Stomach smooth muscle (tissue), 2 donors: Measurements from ENCODE around the gene PLEKHO1.
"Not testable (repeated sequence)": the region's sequence is repeated elsewhere in the genome, so short reads cannot be mapped to it uniquely, and the experiment has no call there.

Source experiments
- H3K27ac ChIP-seq: one replicate; pipeline ENCODE4 v1.7.0; 2013; ENCODE audit warnings: mild to moderate bottlenecking, low read length, inconsistent platforms
- H3K27me3 ChIP-seq, 2 donors: one replicate each; pipeline ENCODE4 v1.7.0; 2013; ENCODE audit warnings: low read length in 2 of 2; ENCODE audit not compliant: insufficient read depth in 2 of 2, control insufficient read depth in 1 of 2
- H3K36me3 ChIP-seq, 2 donors: one replicate each; pipeline ENCODE4 v1.7.0; 2013; ENCODE audit warnings: low read length in 2 of 2; ENCODE audit not compliant: control insufficient read depth in 2 of 2, insufficient read depth in 2 of 2
- H3K4me1 ChIP-seq: one replicate; pipeline ENCODE4 v1.7.0; 2013; ENCODE audit warnings: low read length; ENCODE audit not compliant: control insufficient read depth, insufficient read depth
- H3K4me3 ChIP-seq, 2 donors: one replicate each; pipeline ENCODE4 v1.7.0; 2013; ENCODE audit warnings: low read length in 2 of 2
- H3K9ac ChIP-seq, 2 donors: one replicate each; pipeline ENCODE4 v1.7.0; 2013; ENCODE audit warnings: low read length in 2 of 2, mild to moderate bottlenecking in 1 of 2
- H3K9me3 ChIP-seq, 2 donors: one replicate each; pipeline ENCODE4 v1.7.0; 2013; ENCODE audit warnings: low read length in 2 of 2; ENCODE audit not compliant: control insufficient read depth in 2 of 2
- donor health status: healthy.
- donor health status: Pancreatic carcinoma.

The PLEKHO1 gene

DNA sequence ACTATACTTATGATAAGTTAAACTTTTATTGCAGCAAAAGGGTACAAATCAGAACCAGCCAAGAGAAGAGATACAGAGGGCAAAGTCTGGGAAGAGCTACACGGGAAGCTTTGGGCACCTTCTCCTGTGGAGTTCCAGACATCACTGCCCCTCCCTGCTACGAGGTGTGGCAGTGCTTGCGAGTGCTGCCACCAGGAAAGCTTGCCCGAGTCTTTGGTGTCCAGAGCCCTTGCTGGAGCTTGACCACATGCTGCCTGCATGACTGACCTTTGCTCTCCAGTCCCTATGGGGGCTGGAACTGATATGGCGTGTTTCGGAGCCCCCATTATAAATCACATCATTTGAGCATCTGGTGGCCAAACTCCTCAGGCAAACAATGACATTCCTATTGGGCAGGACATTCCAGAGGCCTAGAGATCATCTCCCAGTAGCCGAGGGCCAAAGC lies 23.4 kb downstream of the PLEKHO1 start:
- Histone ChIP-seq H3K9me3 (no peaks in the 10 kb centered on the region), H3K4me1 (peaks cover 3% of the 10 kb centered on the region), H3K9ac (no peak overlapping the region), H3K36me3 (no peaks in the 10 kb centered on the region), H3K4me3 (no peak overlapping the region), H3K27me3 (no peaks in the 10 kb centered on the region), H3K27ac (no peak overlapping the region)

GRCh38 chr1:150176593-150176992 lies 26.9 kb downstream of the PLEKHO1 start:
- no peaks in the 10 kb centered on the region for H3K4me1 ChIP-seq
- H3K9me3 ChIP-seq, result no peaks in the 10 kb centered on the region
- H3K4me3 ChIP-seq, result no peak overlapping the region
- H3K36me3 ChIP-seq, result no peaks in the 10 kb centered on the region
- no peak overlapping the region for H3K27ac ChIP-seq
- no peak overlapping the region for H3K9ac ChIP-seq
- no peaks in the 10 kb centered on the region for H3K27me3 ChIP-seq

- Histone ChIP-seq H3K27ac (no peak overlapping the region), H3K36me3 (no peaks in the 10 kb centered on the region), H3K9me3 (no peaks in the 10 kb centered on the region), H3K9ac (no peak overlapping the region), H3K27me3 (no peaks in the 10 kb centered on the region), H3K4me3 (no peak overlapping the region), H3K4me1 (no peaks in the 10 kb centered on the region)
These were observed 28.8 kb downstream of the PLEKHO1 start for GRCh38 chr1:150178548-150178947.

DNA sequence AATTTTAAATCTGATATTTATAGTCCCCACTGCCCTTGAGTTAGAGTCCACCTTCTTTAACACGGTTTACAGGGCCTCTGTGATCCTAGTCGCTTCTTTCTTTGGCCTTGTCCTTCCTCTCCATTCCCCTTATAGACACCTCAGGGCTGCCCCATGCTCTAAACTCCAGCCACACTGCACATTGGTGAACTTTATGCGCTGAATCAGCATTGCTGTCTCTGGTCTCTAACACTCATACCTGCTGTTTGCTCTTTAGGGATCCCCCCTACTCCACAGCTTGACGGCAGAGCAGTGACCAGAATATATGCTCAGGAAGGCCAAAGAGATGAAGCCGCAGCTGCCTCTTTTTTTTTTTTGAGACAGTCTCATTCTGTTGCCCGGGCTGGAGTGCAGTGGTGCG lies 30.2 kb downstream of the PLEKHO1 start:
- no peak overlapping the region for H3K27ac ChIP-seq
- H3K27me3 ChIP-seq, result no peaks in the 10 kb centered on the region
- no peaks in the 10 kb centered on the region for H3K4me1 ChIP-seq
- H3K4me3 ChIP-seq, result no peak overlapping the region
- H3K36me3 ChIP-seq, result no peaks in the 10 kb centered on the region
- no peaks in the 10 kb centered on the region for H3K9me3 ChIP-seq
- no peak overlapping the region for H3K9ac ChIP-seq

GRCh38 chr1:150180474-150180873 lies 30.8 kb downstream of the PLEKHO1 start:
- Histone ChIP-seq H3K4me3 (no peak overlapping the region), H3K9ac (no peak overlapping the region), H3K36me3 (no peaks in the 10 kb centered on the region), H3K27ac (no peak overlapping the region), H3K9me3 (no peaks in the 10 kb centered on the region), H3K4me1 (no peaks in the 10 kb centered on the region), H3K27me3 (no peaks in the 10 kb centered on the region)

GRCh38 chr1:150182247-150182646 lies 32.5 kb downstream of the PLEKHO1 start:
- H3K9ac ChIP-seq, result no peak overlapping the region
- H3K4me1 ChIP-seq, result no peaks in the 10 kb centered on the region
- no peak overlapping the region for H3K4me3 ChIP-seq
- H3K9me3 ChIP-seq, result no peaks in the 10 kb centered on the region
- no peaks in the 10 kb centered on the region for H3K27me3 ChIP-seq
- H3K27ac ChIP-seq, result no peak overlapping the region
- no peaks in the 10 kb centered on the region for H3K36me3 ChIP-seq

GRCh38 chr1:150183061-150183460 lies 33.3 kb downstream of the PLEKHO1 start:
- Histone ChIP-seq H3K4me1 (no peaks in the 10 kb centered on the region), H3K27me3 (no peaks in the 10 kb centered on the region), H3K4me3 (no peak overlapping the region), H3K9me3 (no peaks in the 10 kb centered on the region), H3K27ac (no peak overlapping the region), H3K36me3 (no peaks in the 10 kb centered on the region), H3K9ac (no peak overlapping the region)

DNA sequence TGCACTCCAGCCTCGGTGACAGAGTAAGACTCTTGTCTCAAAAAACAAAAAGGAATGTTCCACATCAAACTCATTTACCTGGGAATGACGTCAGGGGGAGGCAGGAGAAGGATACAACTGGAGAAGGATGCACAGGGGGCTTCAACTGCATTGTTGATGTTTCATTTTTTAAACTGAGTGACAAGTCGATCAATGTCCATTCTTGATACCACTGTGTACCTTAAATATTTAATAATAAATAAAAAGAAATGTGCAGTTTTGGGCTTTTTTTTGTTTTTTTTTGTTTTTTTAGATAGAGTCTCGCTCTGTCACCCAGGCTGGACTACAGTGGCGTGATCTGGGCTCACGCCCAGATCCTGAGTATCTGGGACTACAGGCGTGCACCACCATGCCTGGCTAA lies 35.8 kb downstream of the PLEKHO1 start:
- H3K9ac ChIP-seq, result no peak overlapping the region
- H3K27me3 ChIP-seq, result no peaks in the 10 kb centered on the region
- H3K4me3 ChIP-seq, result no peak overlapping the region
- H3K9me3 ChIP-seq, result no peaks in the 10 kb centered on the region
- no peaks in the 10 kb centered on the region for H3K36me3 ChIP-seq
- no peak overlapping the region for H3K27ac ChIP-seq
- H3K4me1 ChIP-seq, result no peaks in the 10 kb centered on the region

- not testable (repeated sequence) for H3K9ac ChIP-seq, H3K27me3 ChIP-seq, H3K9me3 ChIP-seq, H3K27ac ChIP-seq, H3K36me3 ChIP-seq, H3K4me3 ChIP-seq, H3K4me1 ChIP-seq
These were observed 36.7 kb downstream of the PLEKHO1 start for GRCh38 chr1:150186438-150186788.

DNA sequence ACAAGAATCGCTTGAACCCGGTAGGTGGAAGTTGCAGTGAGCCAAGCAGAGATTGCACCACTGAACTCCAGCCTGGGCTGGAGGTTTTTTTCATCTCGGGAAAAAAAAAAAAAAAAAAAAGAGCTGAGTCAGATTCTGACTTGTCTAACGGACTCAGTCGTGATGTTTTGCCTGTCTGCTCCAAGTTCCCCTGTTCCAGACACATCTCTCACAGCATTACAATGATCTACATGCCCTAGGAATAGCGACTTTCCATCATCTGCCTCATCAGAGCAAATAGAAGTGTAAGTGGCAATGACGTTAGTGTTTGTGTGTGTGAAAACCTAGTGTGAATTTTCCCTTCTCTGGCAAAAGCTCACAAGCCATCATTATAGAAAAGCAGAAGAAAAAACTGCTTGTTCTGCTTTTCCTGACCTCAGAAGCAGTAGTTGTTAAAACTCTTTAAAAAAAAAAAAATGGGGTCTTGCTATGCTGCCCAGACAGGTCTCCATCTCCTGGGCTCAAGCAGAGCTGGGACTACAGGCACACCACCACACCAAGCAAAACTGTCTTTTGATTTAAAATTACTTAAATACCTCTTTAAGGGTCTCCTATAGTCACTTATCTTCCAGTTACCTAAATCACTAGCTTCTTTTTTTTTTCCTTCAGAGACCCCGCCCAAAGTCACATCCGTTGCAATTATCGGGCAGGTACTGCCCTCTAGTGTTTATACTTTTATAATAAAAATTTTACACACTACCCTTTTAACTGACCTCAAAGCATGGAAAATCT lies 37.3 kb downstream of the PLEKHO1 start:
- Histone ChIP-seq H3K9me3 (no peaks in the 10 kb centered on the region), H3K4me3 (peak overlapping the region in 1 of 2 donors; percentile 60), H3K27ac (no peak overlapping the region), H3K27me3 (no peaks in the 10 kb centered on the region), H3K36me3 (no peaks in the 10 kb centered on the region), H3K4me1 (no peaks in the 10 kb centered on the region), H3K9ac (peak overlapping the region in 1 of 2 donors; percentile 4)

GRCh38 chr1:150187560-150187931 lies 37.8 kb downstream of the PLEKHO1 start:
- H3K9me3 ChIP-seq, result no peaks in the 10 kb centered on the region
- H3K27ac ChIP-seq, result no peak overlapping the region
- no peak overlapping the region for H3K4me3 ChIP-seq
- no peak overlapping the region for H3K9ac ChIP-seq
- no peaks in the 10 kb centered on the region for H3K27me3 ChIP-seq
- no peaks in the 10 kb centered on the region for H3K36me3 ChIP-seq
- no peaks in the 10 kb centered on the region for H3K4me1 ChIP-seq
